ELF-1 (cell line): Measurements from ENCODE around the gene TUFT1.
"Not testable (repeated sequence)": the region's sequence is repeated elsewhere in the genome, so short reads cannot be mapped to it uniquely, and the experiment has no call there.

Source experiments
- DNase-seq: peaks from one replicate; pipeline ENCODE4 v3.0.0-alpha.2; 2016; ENCODE audit warnings: low read depth, low spot score

Gene TUFT1

GRCh38 chr1:151579436-151580225 is 39.5 kb downstream of the TUFT1 start:
- no peak for DNase-seq

- no peak for DNase-seq
These were observed 41.3 kb downstream of the TUFT1 start for GRCh38 chr1:151581451-151581850.

GRCh38 chr1:151581921-151582320 is 41.8 kb downstream of the TUFT1 start:
- DNase-seq = peak; percentile 42

GRCh38 chr1:151583796-151584195 is 43.7 kb downstream of the TUFT1 start:
- no peak for DNase-seq

DNA sequence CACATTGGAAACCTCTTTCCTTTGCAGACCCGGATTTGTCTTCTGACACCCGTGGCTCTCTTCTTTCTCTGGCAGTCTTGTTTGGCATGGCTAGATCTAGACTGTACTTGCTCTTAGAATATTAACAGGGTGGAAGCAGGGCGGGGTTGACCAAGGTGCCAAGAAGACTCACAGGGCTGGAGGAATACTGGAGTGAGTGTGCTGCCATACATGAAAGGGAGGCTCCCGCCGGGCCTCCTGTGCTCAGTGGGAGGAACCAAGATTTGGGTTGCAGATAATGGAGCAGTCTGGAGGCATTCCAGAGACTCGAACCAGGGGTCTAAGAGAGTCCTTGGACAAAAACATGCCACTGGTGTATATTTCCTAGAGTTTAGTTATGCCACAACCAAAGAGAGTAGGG is 44.2 kb downstream of the TUFT1 start:
- DNase-seq = no peak

DNA sequence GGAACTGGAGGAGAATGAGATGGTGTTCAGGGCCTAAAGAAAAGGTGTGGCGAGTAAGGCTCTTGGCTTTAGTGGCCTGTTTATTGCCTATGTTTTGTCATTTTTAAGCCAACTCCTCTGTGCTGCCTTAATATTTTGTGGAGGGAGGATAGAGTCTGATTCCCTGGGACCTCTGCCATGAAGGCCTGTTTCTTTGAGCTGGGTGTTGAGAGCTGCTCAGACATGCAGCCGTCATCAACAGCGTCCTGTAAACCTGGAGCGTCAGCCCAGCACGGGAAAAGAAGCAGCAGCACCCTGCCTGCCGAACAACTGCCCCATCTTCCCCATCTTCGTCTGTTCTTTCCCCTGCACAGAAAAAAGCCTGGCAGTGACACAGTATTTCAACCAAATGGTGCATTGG is 44.7 kb downstream of the TUFT1 start:
- no peak for DNase-seq

- no peak for DNase-seq
These were observed 45.5 kb downstream of the TUFT1 start for GRCh38 chr1:151585622-151586021.

- no peak for DNase-seq
These were observed 50.9 kb downstream of the TUFT1 start for GRCh38 chr1:151590961-151591360.

- peak; percentile 44 for DNase-seq
These were observed 53.6 kb downstream of the TUFT1 start for GRCh38 chr1:151593730-151594129.

GRCh38 chr1:151594143-151594625 is 54.1 kb downstream of the TUFT1 start:
- DNase-seq = peak; percentile 90

DNA sequence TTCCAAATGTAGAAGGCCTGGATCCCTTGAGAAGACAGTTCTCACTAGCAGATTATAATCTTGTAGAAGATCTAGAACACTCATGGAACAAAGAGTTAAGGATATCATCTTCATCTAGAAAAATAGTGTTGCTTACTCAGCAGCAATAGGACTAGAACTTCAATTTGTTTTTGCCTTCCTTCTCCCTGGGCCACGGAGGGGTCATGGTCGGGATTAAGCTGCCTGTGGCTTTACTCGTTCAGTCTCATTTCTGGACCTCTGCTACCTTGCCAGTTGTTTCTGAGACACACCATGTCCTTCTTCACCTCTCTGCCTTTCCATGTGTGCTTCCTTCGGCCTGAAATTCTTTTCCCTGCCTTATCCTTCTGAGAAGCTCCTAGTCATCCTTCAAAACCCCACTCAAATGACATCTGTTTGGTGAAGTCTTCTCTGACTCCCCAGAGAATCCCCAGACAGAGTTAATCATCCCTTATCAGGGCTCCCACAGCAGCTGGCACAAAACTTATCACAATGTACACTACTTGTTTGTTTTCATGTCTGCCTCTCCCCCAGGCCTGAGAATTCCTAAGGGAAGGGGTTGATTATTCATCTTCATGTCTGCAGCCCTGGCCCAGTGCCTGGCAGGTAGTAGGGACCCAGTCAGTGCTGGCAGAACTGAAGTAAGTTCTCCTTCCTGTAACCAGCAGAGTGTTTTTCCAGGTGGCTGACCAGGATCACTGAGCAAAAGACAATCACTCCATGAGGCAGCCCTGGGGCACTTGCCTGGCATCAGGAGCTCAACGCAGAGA is 56.3 kb downstream of the TUFT1 start:
- peak; percentile 26 for DNase-seq

DNA sequence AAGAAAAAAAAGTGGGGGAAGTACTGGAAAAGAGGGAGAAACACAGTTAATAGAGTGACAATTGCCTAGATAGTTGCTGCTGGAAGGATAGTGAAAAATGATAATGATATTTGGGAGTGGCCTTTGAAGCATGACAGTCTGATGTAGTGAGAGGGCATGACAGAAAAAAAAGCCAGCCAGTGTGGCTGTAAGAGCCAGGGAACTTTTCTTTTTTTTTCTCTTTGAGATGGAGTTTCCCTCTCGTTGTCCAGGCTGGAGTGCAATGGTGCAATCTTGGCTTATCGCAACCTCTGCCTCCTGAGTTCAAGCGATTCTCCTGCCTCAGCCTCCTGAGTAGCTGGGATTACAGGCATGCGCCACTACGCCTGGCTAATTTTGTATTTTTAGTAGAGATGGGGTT is 62.4 kb downstream of the TUFT1 start:
- DNase-seq = not testable (repeated sequence)

- no peak for DNase-seq
These were observed 64.2 kb downstream of the TUFT1 start for GRCh38 chr1:151604291-151604690.

DNA sequence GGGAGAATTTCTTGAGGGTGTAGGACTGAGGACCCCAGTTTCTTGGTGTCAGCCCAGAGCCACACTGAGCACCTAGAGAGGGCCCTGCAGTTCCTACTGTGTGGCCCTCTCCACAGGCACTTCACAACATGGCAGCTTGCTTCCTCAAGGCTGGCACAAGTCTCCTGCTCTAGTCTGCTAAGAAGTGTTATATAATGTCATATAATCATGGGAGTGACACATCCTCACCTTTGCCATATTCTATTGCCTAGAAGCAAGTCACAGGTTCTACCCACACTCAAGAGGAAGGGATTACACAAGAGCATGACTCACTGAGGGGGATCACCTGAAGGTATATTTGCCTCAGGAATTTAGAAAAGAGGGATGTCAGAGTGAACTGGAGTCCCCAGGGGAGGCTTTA is 66.3 kb downstream of the TUFT1 start:
- no peak for DNase-seq

GRCh38 chr1:151606857-151607256 is 66.7 kb downstream of the TUFT1 start:
- no peak for DNase-seq

DNA sequence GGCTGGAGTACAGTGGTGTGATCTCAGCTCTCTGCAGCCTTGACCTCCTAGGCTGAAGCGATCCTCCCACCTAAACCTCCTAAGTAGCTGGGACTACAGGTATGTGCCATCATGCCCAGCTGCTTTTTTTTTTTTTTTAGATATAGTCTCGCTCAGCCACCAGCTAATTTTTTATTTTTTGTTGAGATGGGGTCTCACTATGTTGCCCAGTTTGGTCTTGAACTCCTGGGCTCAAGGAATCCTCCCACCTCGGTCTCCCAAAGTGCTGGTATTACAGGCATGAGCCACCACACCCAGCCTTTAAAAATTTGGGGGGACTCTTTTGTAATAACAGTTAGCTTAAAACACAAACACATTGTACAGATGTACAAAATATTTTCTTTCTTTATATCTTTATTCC is 70.0 kb downstream of the TUFT1 start:
- DNase-seq = no peak

- no peak for DNase-seq
These were observed 71.2 kb downstream of the TUFT1 start for GRCh38 chr1:151611288-151611790.

DNA sequence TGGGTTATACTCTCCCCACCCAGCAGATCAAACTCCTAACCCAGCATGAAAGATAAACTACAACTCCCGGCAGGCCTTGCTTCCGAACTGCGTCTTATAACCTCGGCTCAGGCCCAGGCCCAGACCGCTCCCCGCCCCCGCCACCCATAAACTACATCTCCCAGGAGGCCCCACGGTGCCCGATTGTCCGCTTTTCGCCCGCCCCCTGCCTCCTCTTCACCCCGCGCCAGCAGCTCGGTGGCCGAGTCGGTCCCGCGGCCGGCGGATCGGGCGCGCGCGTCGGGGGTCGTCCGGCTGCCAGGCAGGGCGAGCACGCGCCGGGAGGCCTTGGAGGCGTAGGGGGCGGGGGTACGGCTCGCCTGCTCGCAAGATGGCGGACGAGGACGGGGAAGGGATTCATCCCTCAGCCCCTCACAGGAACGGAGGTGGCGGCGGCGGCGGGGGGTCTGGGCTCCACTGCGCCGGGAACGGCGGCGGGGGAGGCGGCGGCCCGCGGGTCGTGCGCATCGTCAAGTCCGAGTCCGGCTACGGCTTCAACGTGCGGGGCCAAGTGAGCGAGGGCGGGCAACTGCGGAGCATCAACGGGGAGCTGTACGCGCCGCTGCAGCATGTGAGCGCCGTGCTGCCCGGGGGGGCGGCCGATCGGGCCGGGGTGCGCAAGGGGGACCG is 71.9 kb downstream of the TUFT1 start, which contains the start of gene SNX27:
Gene SNX27 (plus strand): TSS at position 219 of the 669 bp plus-strand sequence. CDS start 152 bp downstream, at position 371.
- DNase-seq = peak; percentile 98

GRCh38 chr1:151612501-151613281 is 72.6 kb downstream of the TUFT1 start:
- peak; percentile 14 for DNase-seq

DNA sequence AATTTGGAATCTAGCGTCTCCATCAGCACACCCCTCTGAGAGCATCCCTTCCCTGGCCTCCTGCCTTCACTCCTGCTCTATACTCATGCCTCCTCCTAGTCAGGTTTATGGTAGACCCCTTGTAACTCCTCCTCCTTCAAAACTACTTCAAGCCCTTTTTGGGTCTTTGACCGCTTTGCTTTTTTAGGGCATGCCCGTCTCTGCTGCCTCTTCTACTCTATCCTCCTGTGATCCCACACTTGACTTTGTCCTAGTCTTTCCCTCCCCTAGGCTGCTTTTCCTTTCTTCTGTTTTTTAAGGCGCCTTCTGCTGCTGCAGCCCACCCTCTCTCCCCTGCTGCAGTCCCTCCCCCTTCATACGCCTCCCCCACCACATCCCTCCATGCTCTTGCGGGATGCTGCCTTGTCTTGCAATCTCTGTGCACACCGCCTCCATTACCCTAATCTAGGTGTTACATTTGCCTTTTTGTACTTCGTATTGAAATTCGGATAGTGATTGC is 73.2 kb downstream of the TUFT1 start:
- peak; percentile 22 for DNase-seq
